ENCODE data around the gene RNF150.
A peak's percentile ranks its signal among the peaks of the same experiment; 100 is the strongest.

Gene RNF150

GRCh38 chr4:140995058-140995457, 138.2 kb downstream of the RNF150 start (continued):
- TF ChIP-seq ZNF623 (tag by site-specific recombination; IDR thresholded peaks at IDR 0.05) (no peak), ZNF157 (tag by site-specific recombination; IDR thresholded peaks at IDR 0.05) (no peak), ZNF791 (tag by site-specific recombination; IDR thresholded peaks at IDR 0.05) (no peak), KLF1 (tag by site-specific recombination; IDR thresholded peaks at IDR 0.05) (no peak), ZNF140 (tag by site-specific recombination; IDR thresholded peaks at IDR 0.05) (no peak), HOXD13 (CRISPR knock-in tag; IDR thresholded peaks at IDR 0.05; ENCODE audit: borderline replicate concordance) (no peak)

- Histone ChIP-seq H3K36me3 (ENCODE audit: control insufficient read depth in 2 of 2, insufficient read depth in 1 of 2, low read length in 2 of 2) (no peaks in the 10 kb centered on the region), H3K27ac (ENCODE audit: extremely low read depth, low read depth, low read length) (no peak overlapping the region), H3K4me1 (ENCODE audit: control insufficient read depth, insufficient read depth, low read length) (no peaks in the 10 kb centered on the region), H3K4me3 (ENCODE audit: low read depth, low read length) (no peak overlapping the region), H3K9me3 (ENCODE audit: control insufficient read depth, insufficient read depth, low read depth, low read length) (no peaks in the 10 kb centered on the region)
- TF ChIP-seq ZSCAN23 (tag by site-specific recombination; IDR thresholded peaks at IDR 0.05), result no peak
- no peak for TF ChIP-seq ZNF768 (tag by site-specific recombination; IDR thresholded peaks at IDR 0.05)
- CTCF ChIA-PET, result interaction anchor here (0.7 kb wide), 1 partner anchor 1753 kb away, joined by 3 read pairs; no protein-coding TSS in a partner anchor
- POLR2A ChIA-PET, result no interaction called here
Observed at GRCh38 chr4:140994015-140994414, 139.3 kb downstream of the RNF150 start.

- Histone ChIP-seq H3K9me3 (ENCODE audit: control insufficient read depth, insufficient read depth, low read depth, low read length) (no peaks in the 10 kb centered on the region), H3K36me3 (ENCODE audit: control insufficient read depth in 2 of 2, insufficient read depth in 1 of 2, low read length in 2 of 2) (no peaks in the 10 kb centered on the region), H3K4me1 (ENCODE audit: control insufficient read depth, insufficient read depth, low read length) (no peaks in the 10 kb centered on the region), H3K27ac (ENCODE audit: extremely low read depth, low read depth, low read length) (no peak overlapping the region), H3K4me3 (ENCODE audit: low read depth, low read length) (no peak overlapping the region)
- ChIA-PET CTCF (no interaction called here), POLR2A (no interaction called here)
- TF ChIP-seq, protein P1, sequence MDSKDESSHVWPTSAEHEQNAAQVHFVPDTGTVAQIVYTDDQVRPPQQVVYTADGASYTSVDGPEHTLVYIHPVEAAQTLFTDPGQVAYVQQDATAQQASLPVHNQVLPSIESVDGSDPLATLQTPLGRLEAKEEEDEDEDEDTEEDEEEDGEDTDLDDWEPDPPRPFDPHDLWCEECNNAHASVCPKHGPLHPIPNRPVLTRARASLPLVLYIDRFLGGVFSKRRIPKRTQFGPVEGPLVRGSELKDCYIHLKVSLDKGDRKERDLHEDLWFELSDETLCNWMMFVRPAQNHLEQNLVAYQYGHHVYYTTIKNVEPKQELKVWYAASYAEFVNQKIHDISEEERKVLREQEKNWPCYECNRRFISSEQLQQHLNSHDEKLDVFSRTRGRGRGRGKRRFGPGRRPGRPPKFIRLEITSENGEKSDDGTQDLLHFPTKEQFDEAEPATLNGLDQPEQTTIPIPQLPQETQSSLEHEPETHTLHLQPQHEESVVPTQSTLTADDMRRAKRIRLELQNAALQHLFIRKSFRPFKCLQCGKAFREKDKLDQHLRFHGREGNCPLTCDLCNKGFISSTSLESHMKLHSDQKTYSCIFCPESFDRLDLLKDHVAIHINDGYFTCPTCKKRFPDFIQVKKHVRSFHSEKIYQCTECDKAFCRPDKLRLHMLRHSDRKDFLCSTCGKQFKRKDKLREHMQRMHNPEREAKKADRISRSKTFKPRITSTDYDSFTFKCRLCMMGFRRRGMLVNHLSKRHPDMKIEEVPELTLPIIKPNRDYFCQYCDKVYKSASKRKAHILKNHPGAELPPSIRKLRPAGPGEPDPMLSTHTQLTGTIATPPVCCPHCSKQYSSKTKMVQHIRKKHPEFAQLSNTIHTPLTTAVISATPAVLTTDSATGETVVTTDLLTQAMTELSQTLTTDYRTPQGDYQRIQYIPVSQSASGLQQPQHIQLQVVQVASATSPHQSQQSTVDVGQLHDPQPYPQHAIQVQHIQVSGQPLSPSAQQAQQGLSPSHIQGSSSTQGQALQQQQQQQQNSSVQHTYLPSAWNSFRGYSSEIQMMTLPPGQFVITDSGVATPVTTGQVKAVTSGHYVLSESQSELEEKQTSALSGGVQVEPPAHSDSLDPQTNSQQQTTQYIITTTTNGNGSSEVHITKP (tag by site-specific recombination; IDR thresholded peaks at IDR 0.05), result no peak
- no peak for TF ChIP-seq ZNF23 (tag by site-specific recombination; IDR thresholded peaks at IDR 0.05; ENCODE audit: borderline replicate concordance)
Observed at GRCh38 chr4:140993370-140993769, 139.9 kb downstream of the RNF150 start.

DNA sequence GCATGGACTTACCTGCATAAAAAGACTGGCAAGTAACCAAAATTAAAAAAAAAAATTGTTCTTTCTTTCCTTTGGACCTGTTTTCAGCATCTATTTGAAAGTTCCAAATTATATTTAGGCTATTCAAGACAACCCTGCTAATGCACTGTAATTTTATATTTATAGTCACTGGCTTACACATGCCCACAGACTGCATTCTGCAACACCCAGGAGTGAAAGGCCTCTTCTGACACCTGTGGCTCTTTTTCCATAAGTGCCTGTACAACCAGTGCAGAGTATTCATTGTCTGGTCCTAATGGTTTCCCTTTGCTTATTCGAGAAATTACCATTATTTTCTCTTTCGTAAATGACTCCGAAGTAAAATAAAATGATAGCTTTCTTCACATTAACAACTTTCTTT, 143.3 kb downstream of the RNF150 start:
- H3K4me3 ChIP-seq (ENCODE audit: low read depth, low read length), result no peak overlapping the region
- POLR2A ChIA-PET, result no interaction called here
- no peaks in the 10 kb centered on the region for H3K36me3 ChIP-seq (ENCODE audit: control insufficient read depth in 2 of 2, insufficient read depth in 1 of 2, low read length in 2 of 2)
- H3K9me3 ChIP-seq (ENCODE audit: control insufficient read depth, insufficient read depth, low read depth, low read length), result no peaks in the 10 kb centered on the region
- CTCF ChIA-PET, result interaction anchor here (1.3 kb wide), 1 partner anchor 143 kb away, joined by 3 read pairs; the partner anchor contains the start of gene RNF150
- TF ChIP-seq, protein P2, sequence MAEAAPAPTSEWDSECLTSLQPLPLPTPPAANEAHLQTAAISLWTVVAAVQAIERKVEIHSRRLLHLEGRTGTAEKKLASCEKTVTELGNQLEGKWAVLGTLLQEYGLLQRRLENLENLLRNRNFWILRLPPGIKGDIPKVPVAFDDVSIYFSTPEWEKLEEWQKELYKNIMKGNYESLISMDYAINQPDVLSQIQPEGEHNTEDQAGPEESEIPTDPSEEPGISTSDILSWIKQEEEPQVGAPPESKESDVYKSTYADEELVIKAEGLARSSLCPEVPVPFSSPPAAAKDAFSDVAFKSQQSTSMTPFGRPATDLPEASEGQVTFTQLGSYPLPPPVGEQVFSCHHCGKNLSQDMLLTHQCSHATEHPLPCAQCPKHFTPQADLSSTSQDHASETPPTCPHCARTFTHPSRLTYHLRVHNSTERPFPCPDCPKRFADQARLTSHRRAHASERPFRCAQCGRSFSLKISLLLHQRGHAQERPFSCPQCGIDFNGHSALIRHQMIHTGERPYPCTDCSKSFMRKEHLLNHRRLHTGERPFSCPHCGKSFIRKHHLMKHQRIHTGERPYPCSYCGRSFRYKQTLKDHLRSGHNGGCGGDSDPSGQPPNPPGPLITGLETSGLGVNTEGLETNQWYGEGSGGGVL (tag by site-specific recombination; IDR thresholded peaks at IDR 0.05), result no peak
- TF ChIP-seq ZNF830 (tag by site-specific recombination; IDR thresholded peaks at IDR 0.05; ENCODE audit: low read depth) (no peak), SCRT2 (tag by site-specific recombination; IDR thresholded peaks at IDR 0.05) (peak; percentile 62), ZNF785 (tag by site-specific recombination; IDR thresholded peaks at IDR 0.05) (no peak)
- no peaks in the 10 kb centered on the region for H3K4me1 ChIP-seq (ENCODE audit: control insufficient read depth, insufficient read depth, low read length)
- no peak overlapping the region for H3K27ac ChIP-seq (ENCODE audit: extremely low read depth, low read depth, low read length)
